Endodermal cell (in vitro differentiated cells): Measurements from ENCODE around the gene TAF4B. TPM values are rescaled to one million over a fixed set of nuclear protein-coding genes. Genes with fewer than 3 reads are reported as not detected.

Experiments
- DNase-seq: peaks from one replicate; pipeline ENCODE4 v3.0.0-alpha.2; 2017
- H3K27ac ChIP-seq: 2 replicates; pipeline ENCODE4 v1.5.1; 2013; ENCODE audit warnings: mild to moderate bottlenecking, low read depth, low read length, moderate library complexity
- H3K27me3 ChIP-seq: 2 replicates; pipeline ENCODE4 v1.6.1; 2013; ENCODE audit warnings: mild to moderate bottlenecking, low read length, moderate library complexity; ENCODE audit not compliant: insufficient read depth, control insufficient read depth, poor library complexity, severe bottlenecking
- H3K36me3 ChIP-seq: 2 replicates; pipeline ENCODE4 v1.7.0; 2013; ENCODE audit warnings: mild to moderate bottlenecking, low read length, moderate library complexity; ENCODE audit not compliant: control insufficient read depth, insufficient read depth
- H3K4me1 ChIP-seq: one replicate; pipeline ENCODE4 v1.7.0; 2013; ENCODE audit warnings: low read length; ENCODE audit not compliant: control insufficient read depth, insufficient read depth
- H3K4me3 ChIP-seq: 2 replicates; pipeline ENCODE4 v1.5.1; 2013; ENCODE audit warnings: mild to moderate bottlenecking, low read length, moderate library complexity
- H3K9ac ChIP-seq: 2 replicates; pipeline ENCODE4 v1.6.1; 2013; ENCODE audit warnings: mild to moderate bottlenecking, low read length, moderate library complexity; ENCODE audit not compliant: poor library complexity, severe bottlenecking; ENCODE audit errors: extremely low read depth
- H3K9me3 ChIP-seq: 2 replicates; pipeline ENCODE4 v1.6.1; 2013; ENCODE audit warnings: mild to moderate bottlenecking, low read length, moderate library complexity; ENCODE audit not compliant: control insufficient read depth
- H3K27ac Mint-ChIP-seq: 2 replicates; pipeline ENCODE4 v1.8.0; 2020; ENCODE audit warnings: mixed read lengths
- H3K27me3 Mint-ChIP-seq: 2 replicates; pipeline ENCODE4 v1.8.0; 2021; ENCODE audit warnings: mild to moderate bottlenecking, mixed read lengths; ENCODE audit not compliant: insufficient read depth
- H3K36me3 Mint-ChIP-seq: 2 replicates; pipeline ENCODE4 v1.8.0; 2020; ENCODE audit warnings: low read depth, mixed read lengths
- H3K4me1 Mint-ChIP-seq: 2 replicates; pipeline ENCODE4 v1.8.0; 2020; ENCODE audit warnings: mixed read lengths
- H3K4me3 Mint-ChIP-seq: 2 replicates; pipeline ENCODE4 v1.8.0; 2020; ENCODE audit warnings: mild to moderate bottlenecking, moderate library complexity, mixed read lengths
- H3K9me3 Mint-ChIP-seq: 2 replicates; pipeline ENCODE4 v1.8.0; 2020; ENCODE audit warnings: mild to moderate bottlenecking, mixed read lengths
- WGBS, 2 experiments: methylation state at CpG; one replicate each; pipeline versions ENCODE4 v1.1.5 to v1.1.7; 2013; ENCODE audit warnings: missing lambda C conversion rate in 2 of 2, mixed read lengths in 1 of 2; ENCODE audit not compliant: insufficient coverage in 1 of 2, insufficient read length in 1 of 2; 5-methylcytosine and 5-hydroxymethylcytosine counted together
- total RNA-seq, 2 donors: library from RNA; stranded (reverse); fragmentation: NEBNext Ultra II Directional in 1 of 2; extraction: Animal tissue kit (Norgen Biotek cat#: 25700) in 1 of 2; gene quantifications; 2 replicates in 1 of 2; 3 replicates in 1 of 2; pipeline ENCODE4 v1.2.1, GENCODE V29; 2021
- TF ChIP-seq, protein P1 (sequence below): fragments of 200-600 bp; sonication (generic); conservative IDR thresholded peaks from 2 replicates; pipeline ENCODE4 v1.5.0; 2021; ENCODE audit warnings: antibody characterized with exemption, mild to moderate bottlenecking

Gene TAF4B
- total RNA-seq, 2 donors from 2014 or later = 6.9 to 7.7 TPM

DNA sequence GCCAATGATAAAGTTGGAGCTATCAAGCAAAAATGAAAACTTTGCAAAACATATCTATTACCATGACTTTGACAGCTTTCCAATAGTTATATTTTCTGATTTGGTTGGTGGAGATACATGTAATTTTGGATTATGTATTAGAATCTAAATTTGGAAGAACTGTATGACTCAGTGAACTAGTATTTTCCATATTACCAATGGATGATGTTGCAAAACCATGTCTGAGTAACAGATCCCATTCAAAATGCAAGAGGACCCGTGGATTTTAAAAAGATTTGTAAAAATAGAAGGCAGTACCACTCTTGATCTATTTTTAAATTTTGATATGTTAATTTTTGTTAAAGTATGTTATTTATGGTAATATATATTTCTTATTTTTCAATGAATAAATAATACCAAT, 83.0 kb downstream of the TAF4B start:
- peaks cover 6% of the 10 kb centered on the region for H3K4me1 ChIP-seq
- TF ChIP-seq, protein P1, sequence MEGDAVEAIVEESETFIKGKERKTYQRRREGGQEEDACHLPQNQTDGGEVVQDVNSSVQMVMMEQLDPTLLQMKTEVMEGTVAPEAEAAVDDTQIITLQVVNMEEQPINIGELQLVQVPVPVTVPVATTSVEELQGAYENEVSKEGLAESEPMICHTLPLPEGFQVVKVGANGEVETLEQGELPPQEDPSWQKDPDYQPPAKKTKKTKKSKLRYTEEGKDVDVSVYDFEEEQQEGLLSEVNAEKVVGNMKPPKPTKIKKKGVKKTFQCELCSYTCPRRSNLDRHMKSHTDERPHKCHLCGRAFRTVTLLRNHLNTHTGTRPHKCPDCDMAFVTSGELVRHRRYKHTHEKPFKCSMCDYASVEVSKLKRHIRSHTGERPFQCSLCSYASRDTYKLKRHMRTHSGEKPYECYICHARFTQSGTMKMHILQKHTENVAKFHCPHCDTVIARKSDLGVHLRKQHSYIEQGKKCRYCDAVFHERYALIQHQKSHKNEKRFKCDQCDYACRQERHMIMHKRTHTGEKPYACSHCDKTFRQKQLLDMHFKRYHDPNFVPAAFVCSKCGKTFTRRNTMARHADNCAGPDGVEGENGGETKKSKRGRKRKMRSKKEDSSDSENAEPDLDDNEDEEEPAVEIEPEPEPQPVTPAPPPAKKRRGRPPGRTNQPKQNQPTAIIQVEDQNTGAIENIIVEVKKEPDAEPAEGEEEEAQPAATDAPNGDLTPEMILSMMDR = no peak
- H3K27ac ChIP-seq = no peak overlapping the region
- H3K36me3 ChIP-seq = no peaks in the 10 kb centered on the region
- H3K36me3 Mint-ChIP-seq = peaks cover 5% of the 10 kb centered on the region
- no peaks in the 10 kb centered on the region for H3K9me3 Mint-ChIP-seq
- 100% methylated on average over 1 of the region's 1 CpG; no CpG with 5 or more reads in 1 of the 2 experiments for WGBS, 2 experiments
- no peak overlapping the region for H3K9ac ChIP-seq
- DNase-seq = no peak
- no peaks in the 10 kb centered on the region for H3K9me3 ChIP-seq
- H3K27me3 Mint-ChIP-seq = no peaks in the 10 kb centered on the region
- H3K27me3 ChIP-seq = no peaks in the 10 kb centered on the region
- H3K4me1 Mint-ChIP-seq = peaks cover 11% of the 10 kb centered on the region
- no peak overlapping the region for H3K27ac Mint-ChIP-seq
- H3K4me3 Mint-ChIP-seq = no peak overlapping the region
- no peak overlapping the region for H3K4me3 ChIP-seq

DNA sequence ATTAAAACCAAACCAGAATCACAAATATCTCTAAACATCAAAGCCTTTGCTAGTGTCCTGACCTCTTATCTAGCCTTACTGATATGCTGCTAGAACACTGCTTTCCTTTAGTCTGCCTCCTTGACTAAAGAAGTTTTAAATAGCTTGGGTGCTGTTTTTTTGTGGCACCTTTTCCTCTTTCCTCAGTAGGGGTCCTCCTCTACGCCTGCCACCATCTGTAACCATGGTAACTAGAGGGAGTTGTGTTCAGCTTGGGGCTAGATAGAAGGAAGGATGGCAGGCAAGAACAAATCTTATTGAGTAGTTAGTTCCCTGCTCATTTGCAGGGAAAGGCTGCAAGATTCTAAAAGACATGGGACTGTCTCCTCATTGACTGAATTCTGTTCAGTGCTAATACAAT, 86.0 kb downstream of the TAF4B start:
- Mint-ChIP-seq H3K27me3 (no peaks in the 10 kb centered on the region), H3K4me3 (no peak overlapping the region), H3K36me3 (peaks cover 14% of the 10 kb centered on the region), H3K27ac (no peak overlapping the region), H3K4me1 (peaks cover 11% of the 10 kb centered on the region), H3K9me3 (no peaks in the 10 kb centered on the region)
- Histone ChIP-seq H3K4me1 (peaks cover 6% of the 10 kb centered on the region), H3K27ac (no peak overlapping the region), H3K4me3 (no peak overlapping the region), H3K36me3 (no peaks in the 10 kb centered on the region), H3K27me3 (no peaks in the 10 kb centered on the region), H3K9ac (no peak overlapping the region), H3K9me3 (no peaks in the 10 kb centered on the region)
- peak; percentile 57 for DNase-seq
- TF ChIP-seq, protein P1 = no peak
- WGBS, 2 experiments = 40% methylated on average over 1 of the region's 1 CpG; no CpG with 5 or more reads in 1 of the 2 experiments

- Histone ChIP-seq H3K36me3 (no peaks in the 10 kb centered on the region), H3K4me1 (peaks cover 3% of the 10 kb centered on the region), H3K9ac (no peak overlapping the region), H3K27ac (no peak overlapping the region), H3K27me3 (no peaks in the 10 kb centered on the region), H3K9me3 (no peaks in the 10 kb centered on the region), H3K4me3 (no peak overlapping the region)
- no peak for DNase-seq
- H3K4me1 Mint-ChIP-seq = peaks cover 2% of the 10 kb centered on the region
- H3K36me3 Mint-ChIP-seq = peaks cover 11% of the 10 kb centered on the region
- no peak overlapping the region for H3K4me3 Mint-ChIP-seq
- no peaks in the 10 kb centered on the region for H3K27me3 Mint-ChIP-seq
- H3K27ac Mint-ChIP-seq = no peak overlapping the region
- no peaks in the 10 kb centered on the region for H3K9me3 Mint-ChIP-seq
- TF ChIP-seq, protein P1 = no peak
- 93 to 95% methylated on average over 3 of the region's 3 CpGs for WGBS, 2 experiments
Measured at GRCh38 chr18:26317398-26317797, 91.2 kb downstream of the TAF4B start.
